HTERT RPE-1 (cell line): Measurements from ENCODE around the gene TRAK1.
"Not testable (repeated sequence)": the region's sequence is repeated elsewhere in the genome, so short reads cannot be mapped to it uniquely, and the experiment has no call there.

Experiments used
- in situ Hi-C: fragments of 300-500 bp; cut with MboI; formaldehyde crosslinking; loops from 4 replicates; pipeline ENCODE4 v1.14.3; 2020; ENCODE audit warnings: low sequenced_read_pairs

TRAK1 gene

DNA sequence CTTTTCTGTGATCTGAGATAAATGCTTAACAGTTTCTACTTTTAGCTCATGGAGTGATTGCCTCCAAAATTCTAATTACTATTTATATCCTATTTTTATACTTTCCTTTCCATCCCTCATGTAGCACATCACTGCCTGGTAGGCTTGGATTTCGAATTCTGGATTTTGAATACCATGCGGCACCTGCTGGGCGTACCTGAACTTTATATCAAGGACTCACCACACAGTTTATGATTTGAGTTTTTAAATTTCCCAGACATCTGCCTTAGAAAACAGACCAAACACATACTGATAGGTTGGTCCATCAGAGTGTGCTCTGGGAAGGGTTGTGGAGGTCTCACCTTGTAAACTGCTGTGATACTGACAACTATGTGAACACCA, 6.4 kb downstream of the TRAK1 start:
- in situ Hi-C loops: no loop called here

DNA sequence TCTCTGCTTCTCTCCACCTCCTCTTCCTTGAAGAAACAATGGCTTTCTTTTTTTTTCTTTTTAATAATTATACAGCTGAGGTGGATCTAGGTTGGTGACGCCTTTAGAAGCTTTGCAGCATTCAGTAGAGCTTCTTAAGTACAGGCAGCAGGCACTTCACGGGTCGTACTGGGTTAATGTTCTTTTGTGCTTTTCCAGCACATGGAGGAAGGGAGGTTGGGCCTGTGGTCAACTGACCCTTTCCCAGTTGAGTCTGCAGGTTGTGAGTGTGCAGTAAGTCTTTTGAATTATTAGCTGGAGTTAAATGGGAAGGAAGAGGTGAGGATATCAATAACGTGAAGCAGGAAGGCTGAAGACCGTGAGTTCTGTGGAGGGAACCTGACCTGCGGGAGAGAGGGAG, 7.0 kb downstream of the TRAK1 start:
- in situ Hi-C loops: no loop called here

DNA sequence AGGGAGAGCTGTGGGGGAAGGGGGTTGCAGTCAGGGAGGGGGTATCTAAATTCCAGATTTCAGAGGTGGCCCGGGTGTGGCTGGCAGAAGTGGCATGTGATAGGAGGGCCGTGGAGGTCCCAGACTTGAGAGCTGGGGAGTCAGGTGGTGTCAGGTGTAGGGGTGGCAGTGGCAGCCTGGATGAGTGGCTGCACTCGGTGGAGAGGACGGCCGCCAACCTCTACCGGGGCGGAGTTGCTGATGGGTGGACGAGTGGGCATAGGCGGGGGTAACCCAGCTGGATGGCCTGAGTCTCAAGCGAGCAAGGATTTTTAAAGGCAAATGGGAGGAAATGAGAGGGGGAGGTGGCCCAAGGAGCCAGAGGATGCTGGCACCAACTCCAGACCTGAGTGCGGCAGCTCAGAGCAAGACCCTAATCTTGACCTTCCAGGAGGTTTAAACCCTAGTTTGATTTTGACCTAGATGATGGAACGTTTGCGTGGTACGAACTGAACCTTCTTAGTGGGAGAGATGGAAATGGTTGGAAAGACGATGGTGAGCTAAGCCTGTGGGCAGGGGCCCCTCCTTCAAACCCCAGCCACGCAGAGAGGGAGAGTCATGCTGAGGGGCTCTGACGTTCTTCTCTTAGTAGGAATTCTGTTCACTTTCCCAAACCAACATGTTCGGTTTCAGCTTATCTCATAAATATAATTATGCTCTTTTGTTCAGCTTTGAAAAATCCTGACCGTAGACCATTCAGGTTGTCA, 8.0 kb downstream of the TRAK1 start:
- in situ Hi-C loops: no loop called here

GRCh38 chr3:42101048-42101447, 9.9 kb downstream of the TRAK1 start:
- in situ Hi-C loops: no loop called here

GRCh38 chr3:42101481-42101880, 10.3 kb downstream of the TRAK1 start:
- in situ Hi-C loops: no loop called here

- in situ Hi-C loops: no loop called here
Observed at GRCh38 chr3:42102571-42102970, 11.4 kb downstream of the TRAK1 start.

DNA sequence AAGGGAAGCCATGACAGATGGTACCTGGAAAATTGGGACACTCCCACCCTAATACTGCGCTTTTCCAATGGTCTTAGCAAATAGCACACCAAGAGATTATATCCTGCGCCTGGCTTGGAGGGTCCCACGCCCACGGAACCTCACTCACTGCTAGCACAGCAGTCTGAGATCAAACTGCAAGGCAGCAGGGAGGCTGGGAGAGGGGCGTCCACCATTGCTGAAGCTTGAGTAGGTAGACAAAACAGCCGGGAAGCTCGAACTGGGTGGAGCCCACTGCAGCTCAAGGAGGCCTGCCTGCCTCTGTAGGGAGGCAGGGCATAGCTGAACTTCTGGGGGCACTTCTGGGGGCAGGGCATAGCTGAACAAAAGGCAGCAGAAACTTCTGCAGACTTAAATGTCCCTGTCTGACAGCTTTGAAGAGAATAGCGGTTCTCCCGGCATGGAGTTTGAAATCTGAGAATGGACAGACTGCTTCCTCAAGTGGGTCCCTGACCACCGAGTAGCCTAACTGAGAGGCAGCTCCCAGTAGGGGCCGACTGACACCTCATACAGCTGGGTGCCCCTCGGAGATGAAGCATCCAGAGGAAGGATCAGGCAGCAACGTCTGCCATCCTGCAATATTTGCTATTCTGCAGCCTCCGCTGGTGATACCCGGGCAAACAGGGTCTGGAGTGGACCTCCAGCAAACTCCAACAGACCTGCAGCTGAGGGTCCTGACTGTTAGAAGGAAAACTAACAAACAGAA, 12.9 kb downstream of the TRAK1 start:
- in situ Hi-C loops: not testable (repeated sequence)

DNA sequence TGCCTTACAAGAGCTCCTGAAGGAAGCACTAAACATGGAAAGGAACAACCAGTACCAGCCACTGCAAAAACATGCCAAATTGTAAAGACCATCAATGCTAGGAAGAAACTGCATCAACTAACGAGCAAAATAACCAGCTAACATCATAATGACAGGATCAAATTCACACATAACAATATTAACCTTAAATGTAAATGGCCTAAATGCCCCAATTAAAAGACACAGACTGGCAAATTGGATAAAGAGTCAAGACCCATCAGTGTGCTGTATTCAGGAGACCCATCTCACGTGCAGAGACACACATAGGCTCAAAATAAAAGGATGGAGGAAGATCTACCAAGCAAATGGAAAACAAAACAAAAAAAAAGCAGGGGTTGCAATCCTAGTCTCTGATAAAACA, 14.8 kb downstream of the TRAK1 start:
- in situ Hi-C loops: not testable (repeated sequence)

GRCh38 chr3:42106646-42107045, 15.5 kb downstream of the TRAK1 start:
- in situ Hi-C loops: no loop called here

- in situ Hi-C loops: no loop called here
Observed at GRCh38 chr3:42110631-42111030, 19.5 kb downstream of the TRAK1 start.

GRCh38 chr3:42114130-42114725, 23.1 kb downstream of the TRAK1 start:
- in situ Hi-C loops: no loop called here

DNA sequence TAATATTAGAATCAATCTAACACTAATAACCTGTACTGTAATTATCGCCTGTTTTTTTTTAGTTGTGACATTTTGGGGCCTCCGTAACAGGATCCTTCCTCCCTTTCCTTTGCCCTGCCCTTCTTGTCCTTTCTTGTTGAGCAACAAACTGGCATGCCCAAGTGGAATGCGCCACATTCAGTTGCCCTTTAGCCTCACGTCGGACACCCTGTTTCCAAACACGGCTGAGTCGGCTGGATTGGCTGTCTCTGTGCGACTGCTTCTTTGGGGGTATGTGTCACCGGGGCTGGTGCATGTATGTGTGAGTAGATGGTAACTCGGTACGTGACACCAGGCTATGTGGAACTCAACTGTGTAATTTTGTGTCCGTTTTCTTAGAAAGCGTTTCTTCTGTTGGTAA, 24.1 kb downstream of the TRAK1 start:
- in situ Hi-C loops: no loop called here

DNA sequence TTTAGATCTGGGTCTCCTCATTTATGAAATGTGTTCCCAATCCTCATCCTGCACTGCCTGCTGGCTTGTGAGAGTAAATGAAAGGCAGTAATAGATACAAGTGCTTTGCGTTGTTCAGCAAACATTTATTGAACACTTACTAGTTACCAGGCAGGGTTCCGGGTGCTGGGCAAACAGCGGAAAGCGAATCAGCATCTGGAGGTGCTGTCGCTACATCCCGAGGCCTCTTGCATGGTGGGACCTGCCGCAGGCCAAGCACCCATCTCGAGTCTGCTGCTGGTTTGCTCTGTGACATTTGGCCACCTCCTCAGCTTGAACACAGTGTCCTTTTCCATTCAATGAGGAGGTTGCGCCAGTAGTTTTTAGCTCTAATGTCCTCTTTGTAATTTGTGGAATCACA, 24.8 kb downstream of the TRAK1 start:
- in situ Hi-C loops: no loop called here

DNA sequence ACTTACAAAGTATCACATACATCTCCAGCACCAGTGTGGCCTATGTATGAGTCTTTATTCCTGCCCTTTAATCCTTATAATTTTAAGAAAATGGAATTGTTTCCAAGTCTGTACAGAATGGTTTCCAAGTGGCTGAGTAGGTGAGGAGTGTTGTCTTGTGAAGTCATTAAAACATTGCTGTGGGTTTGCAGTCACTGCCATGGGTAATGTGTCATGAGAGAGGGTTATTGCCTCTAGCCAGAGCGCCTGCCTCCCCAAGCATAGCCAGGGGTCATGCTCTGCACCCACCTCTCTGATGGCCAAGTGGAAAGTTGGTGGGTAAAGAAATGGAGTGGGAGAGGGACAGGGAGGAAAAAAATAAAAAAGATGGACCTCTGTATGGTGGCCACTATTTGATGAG, 25.3 kb downstream of the TRAK1 start:
- in situ Hi-C loops: no loop called here

DNA sequence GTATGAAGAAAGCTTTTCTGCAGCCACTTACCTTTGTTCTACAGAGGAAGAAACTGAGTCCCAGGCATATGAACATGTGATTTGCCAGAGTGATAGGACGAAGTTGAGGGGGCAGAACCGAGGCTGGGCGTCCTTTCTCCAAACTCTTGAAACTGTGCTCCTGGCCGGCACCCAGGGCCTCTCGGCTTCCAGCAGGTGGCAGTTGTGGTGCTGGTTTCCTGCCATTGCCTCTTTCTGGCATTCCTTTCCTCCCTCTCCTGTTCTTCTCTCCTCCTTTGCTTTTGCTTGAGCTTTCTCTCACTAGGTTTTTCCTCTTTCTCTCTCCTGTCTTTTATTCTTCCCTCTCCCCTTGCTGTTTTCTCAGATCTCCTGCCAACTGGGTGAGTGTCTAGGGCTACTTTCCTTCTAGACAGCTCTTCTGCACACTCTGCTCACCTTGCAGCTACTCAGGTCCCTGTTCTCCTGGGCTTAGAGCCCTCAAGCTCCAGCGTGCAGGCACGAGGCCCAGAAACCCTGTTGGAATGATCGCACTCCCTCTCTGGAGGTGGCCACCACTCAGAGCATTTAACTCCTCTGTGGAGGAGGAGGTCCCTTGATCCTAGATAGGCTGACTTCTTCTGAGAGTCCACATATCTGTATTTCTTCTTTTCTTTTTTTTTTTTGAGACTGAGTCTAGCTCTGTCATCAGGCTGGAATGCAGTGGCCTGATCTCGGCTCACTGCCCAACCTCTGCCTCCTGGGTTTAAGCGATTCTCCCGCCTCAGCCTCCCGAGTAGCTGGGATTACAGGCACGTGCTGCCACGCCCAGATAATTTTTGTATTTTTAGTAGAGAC, 26.2 kb downstream of the TRAK1 start:
- in situ Hi-C loops: no loop called here

DNA sequence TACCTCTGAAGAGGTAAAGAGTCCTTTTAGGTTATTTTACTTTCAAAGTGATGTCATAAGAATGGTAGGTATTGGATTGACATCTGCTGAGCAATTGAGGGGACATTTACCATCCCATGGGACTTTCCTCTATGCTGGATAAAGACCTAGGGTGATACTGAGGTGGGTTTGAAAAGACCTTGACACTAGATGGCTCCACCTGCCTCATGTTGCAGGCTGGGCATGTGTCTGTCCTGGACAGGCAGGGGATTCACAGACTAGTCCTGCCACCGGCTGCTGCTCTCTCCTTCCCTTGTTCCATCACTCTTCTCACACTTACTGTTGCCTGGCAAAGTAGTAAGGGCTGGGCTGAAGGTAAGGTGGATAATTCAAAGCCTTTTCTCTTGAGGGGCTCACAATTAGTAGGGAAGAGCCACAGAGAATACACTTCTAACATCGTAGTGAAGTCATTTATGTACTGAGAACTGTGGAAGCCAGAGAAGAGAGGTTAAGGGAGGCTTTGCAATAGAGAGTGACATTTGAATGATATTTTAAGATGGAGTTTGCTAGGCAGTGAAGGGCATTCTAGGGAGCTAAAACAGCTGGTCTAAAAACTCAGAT, 27.7 kb downstream of the TRAK1 start:
- in situ Hi-C loops: no loop called here

DNA sequence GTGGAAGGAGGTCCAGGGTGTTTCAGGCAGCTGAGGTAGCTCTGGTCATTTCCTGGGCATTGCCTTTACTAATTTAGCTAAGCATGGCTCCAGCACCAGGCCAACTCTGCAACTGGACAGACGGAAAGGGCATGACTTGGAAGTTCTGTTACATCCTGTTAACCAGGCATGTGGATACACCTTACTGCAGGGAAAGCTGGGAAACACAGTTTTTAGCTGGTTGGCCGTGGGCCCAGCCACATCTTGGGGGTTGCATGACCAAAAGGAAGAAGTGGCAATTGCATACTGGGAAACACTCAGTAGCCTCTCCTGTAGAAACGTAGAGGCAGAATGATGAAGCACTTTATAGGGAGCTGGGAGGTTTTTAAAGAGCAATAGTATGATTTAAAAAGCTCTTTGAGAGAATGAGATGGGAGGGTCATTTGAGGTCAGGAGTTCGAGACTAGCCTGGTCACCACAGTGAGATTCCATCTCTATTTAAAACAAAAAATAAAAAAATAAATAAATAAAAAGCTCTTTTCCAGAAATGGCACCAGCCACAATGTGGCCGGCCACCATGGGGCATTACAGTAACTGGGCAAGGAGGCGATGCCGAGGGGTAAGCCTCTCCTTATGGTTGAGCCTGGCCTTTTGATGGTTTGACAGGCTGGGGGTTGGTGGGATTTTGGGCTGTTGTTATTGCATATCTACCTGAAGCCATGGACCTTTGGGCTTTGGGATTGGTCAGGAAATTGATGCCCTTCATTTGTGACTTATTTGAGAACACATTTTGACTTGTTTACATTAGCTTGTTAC, 28.6 kb downstream of the TRAK1 start:
- in situ Hi-C loops: no loop called here

GRCh38 chr3:42120866-42121265, 29.7 kb downstream of the TRAK1 start:
- in situ Hi-C loops: no loop called here

- in situ Hi-C loops: no loop called here
Observed at GRCh38 chr3:42122261-42123011, 31.3 kb downstream of the TRAK1 start.
